NCI-H82 treated with DMSO at 0.1 percent for 48 hours (cell line): Measurements from ENCODE around the gene SLC16A10.
"Not testable (repeated sequence)": the region's sequence is repeated elsewhere in the genome, so short reads cannot be mapped to it uniquely, and the experiment has no call there.

Source experiments
- DNase-seq: peaks from one replicate; lab custom pipeline; 2025; ENCODE audit not compliant: unreplicated experiment; lab: John Stamatoyannopoulos, UW

The SLC16A10 gene

GRCh38 chr6:111184827-111185532 lies 97.7 kb downstream of the SLC16A10 start:
- DNase-seq = no peak

- no peak for DNase-seq
Observed at GRCh38 chr6:111185954-111186353, 98.7 kb downstream of the SLC16A10 start.

- no peak for DNase-seq
Observed at GRCh38 chr6:111187874-111188273, 100.6 kb downstream of the SLC16A10 start.

GRCh38 chr6:111189666-111190210 lies 102.4 kb downstream of the SLC16A10 start:
- DNase-seq = not testable (repeated sequence)

GRCh38 chr6:111190637-111191036 lies 103.3 kb downstream of the SLC16A10 start:
- no peak for DNase-seq

GRCh38 chr6:111191136-111191535 lies 103.8 kb downstream of the SLC16A10 start:
- not testable (repeated sequence) for DNase-seq

- no peak for DNase-seq
Observed at GRCh38 chr6:111192911-111193555, 105.7 kb downstream of the SLC16A10 start.

GRCh38 chr6:111195656-111196055 lies 108.4 kb downstream of the SLC16A10 start:
- no peak for DNase-seq

GRCh38 chr6:111198841-111199240 lies 111.5 kb downstream of the SLC16A10 start:
- no peak for DNase-seq

GRCh38 chr6:111199935-111200334 lies 112.6 kb downstream of the SLC16A10 start:
- no peak for DNase-seq

- no peak for DNase-seq
Observed at GRCh38 chr6:111200350-111201243, 113.3 kb downstream of the SLC16A10 start.

- no peak for DNase-seq
Observed at GRCh38 chr6:111201244-111201554, 113.9 kb downstream of the SLC16A10 start.

GRCh38 chr6:111201764-111202163 lies 114.5 kb downstream of the SLC16A10 start:
- no peak for DNase-seq

- not testable (repeated sequence) for DNase-seq
Observed at GRCh38 chr6:111203539-111203938, 116.2 kb downstream of the SLC16A10 start.

GRCh38 chr6:111204305-111204704 lies 117.0 kb downstream of the SLC16A10 start:
- DNase-seq = peak; percentile 51

GRCh38 chr6:111204881-111205280 lies 117.6 kb downstream of the SLC16A10 start:
- DNase-seq = no peak

GRCh38 chr6:111205502-111205901 lies 118.2 kb downstream of the SLC16A10 start:
- no peak for DNase-seq

- DNase-seq = no peak
Observed at GRCh38 chr6:111207141-111207858, 120.0 kb downstream of the SLC16A10 start.

GRCh38 chr6:111208933-111209332 lies 121.6 kb downstream of the SLC16A10 start:
- no peak for DNase-seq

GRCh38 chr6:111210194-111210728 lies 123.0 kb downstream of the SLC16A10 start:
- DNase-seq = peak; percentile 46
